ENCODE data around the gene SEMA3F.

Gene SEMA3F

GRCh38 chr3:50168791-50169190 is 13.7 kb downstream of the SEMA3F start:
- H3K79me2 ChIP-seq (ENCODE audit: low read length), result no peaks in the 10 kb centered on the region
- H2AFZ ChIP-seq (ENCODE audit: low read length), result no peak overlapping the region
- no peak overlapping the region for H3K9ac ChIP-seq (ENCODE audit: low read length)
- no peaks in the 10 kb centered on the region for H3F3A ChIP-seq (ENCODE audit: insufficient read depth, low read length)
- no peaks in the 10 kb centered on the region for H3K9me2 ChIP-seq (replicated peaks; ENCODE audit: insufficient read depth, low read length)
- no peak overlapping the region for H3K4me2 ChIP-seq (ENCODE audit: low read depth, low read length)
- TF ChIP-seq EZH2phosphoT487 (IDR thresholded peaks at IDR 0.05; ENCODE audit: low read length) (no peak), CTCF (IDR thresholded peaks at IDR 0.05; ENCODE audit: low read length) (no peak), EZH2 (optimal IDR thresholded peaks at IDR 0.05; ENCODE audit: low read depth, low read length) (no peak)
- H3K36me3 ChIP-seq (replicated peaks; ENCODE audit: insufficient read depth, low read length), result no peaks in the 10 kb centered on the region
- H3K27ac ChIP-seq (ENCODE audit: low read length), result no peak overlapping the region
- DNase-seq, result no peak
- no peaks in the 10 kb centered on the region for H3K4me1 ChIP-seq (ENCODE audit: low read length)
- no peaks in the 10 kb centered on the region for H4K20me1 ChIP-seq (ENCODE audit: insufficient read depth, low read length)
- no peaks in the 10 kb centered on the region for H3K9me3 ChIP-seq (replicated peaks; ENCODE audit: insufficient read depth, low read length)
- peaks cover 64% of the 10 kb centered on the region for H3K27me3 ChIP-seq (replicated peaks; ENCODE audit: insufficient read depth, low read length)
- H3K4me3 ChIP-seq (ENCODE audit: low read length), result no peak overlapping the region

GRCh38 chr3:50169232-50169832 is 14.2 kb downstream of the SEMA3F start:
- no peak overlapping the region for H3K27ac ChIP-seq (ENCODE audit: low read length)
- H3K9me3 ChIP-seq (replicated peaks; ENCODE audit: insufficient read depth, low read length), result no peaks in the 10 kb centered on the region
- no peaks in the 10 kb centered on the region for H3K4me1 ChIP-seq (ENCODE audit: low read length)
- no peak overlapping the region for H3K4me3 ChIP-seq (ENCODE audit: low read length)
- no peak overlapping the region for H3K9ac ChIP-seq (ENCODE audit: low read length)
- H3K4me2 ChIP-seq (ENCODE audit: low read depth, low read length), result no peak overlapping the region
- no peaks in the 10 kb centered on the region for H3K36me3 ChIP-seq (replicated peaks; ENCODE audit: insufficient read depth, low read length)
- TF ChIP-seq EZH2phosphoT487 (IDR thresholded peaks at IDR 0.05; ENCODE audit: low read length) (no peak), CTCF (IDR thresholded peaks at IDR 0.05; ENCODE audit: low read length) (no peak), EZH2 (optimal IDR thresholded peaks at IDR 0.05; ENCODE audit: low read depth, low read length) (no peak)
- H3F3A ChIP-seq (ENCODE audit: insufficient read depth, low read length), result no peaks in the 10 kb centered on the region
- no peak overlapping the region for H2AFZ ChIP-seq (ENCODE audit: low read length)
- no peaks in the 10 kb centered on the region for H3K79me2 ChIP-seq (ENCODE audit: low read length)
- H3K9me2 ChIP-seq (replicated peaks; ENCODE audit: insufficient read depth, low read length), result no peaks in the 10 kb centered on the region
- no peak for DNase-seq
- peaks cover 59% of the 10 kb centered on the region for H3K27me3 ChIP-seq (replicated peaks; ENCODE audit: insufficient read depth, low read length)
- H4K20me1 ChIP-seq (ENCODE audit: insufficient read depth, low read length), result no peaks in the 10 kb centered on the region

DNA sequence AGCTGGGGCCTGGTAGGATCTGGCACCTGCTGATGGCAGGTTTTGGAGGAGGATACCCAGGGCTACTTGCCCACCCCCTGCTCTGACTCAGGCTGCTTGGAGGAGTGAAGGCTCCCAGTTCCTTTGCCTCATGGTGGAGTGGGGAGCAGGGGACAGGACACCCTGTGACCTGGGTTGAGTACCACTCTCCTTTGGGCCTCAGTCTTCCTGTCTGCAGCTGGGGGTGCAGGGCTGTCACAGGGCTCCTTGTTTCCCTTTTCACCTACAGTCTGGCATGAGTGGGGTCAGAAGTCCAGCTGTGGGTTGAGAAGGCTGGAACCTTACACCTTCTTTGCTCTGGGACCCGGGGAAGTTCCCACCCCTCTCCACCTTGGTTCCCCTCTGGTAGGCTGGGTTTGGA is 14.7 kb downstream of the SEMA3F start:
- Histone ChIP-seq H3K9me2 (replicated peaks; ENCODE audit: insufficient read depth, low read length) (no peaks in the 10 kb centered on the region), H3K27ac (ENCODE audit: low read length) (no peak overlapping the region), H3F3A (ENCODE audit: insufficient read depth, low read length) (no peaks in the 10 kb centered on the region), H3K4me3 (ENCODE audit: low read length) (no peak overlapping the region), H3K36me3 (replicated peaks; ENCODE audit: insufficient read depth, low read length) (no peaks in the 10 kb centered on the region), H3K4me2 (ENCODE audit: low read depth, low read length) (no peak overlapping the region), H3K27me3 (replicated peaks; ENCODE audit: insufficient read depth, low read length) (peaks cover 53% of the 10 kb centered on the region), H4K20me1 (ENCODE audit: insufficient read depth, low read length) (no peaks in the 10 kb centered on the region), H3K9ac (ENCODE audit: low read length) (no peak overlapping the region), H3K79me2 (ENCODE audit: low read length) (no peaks in the 10 kb centered on the region), H2AFZ (ENCODE audit: low read length) (no peak overlapping the region), H3K4me1 (ENCODE audit: low read length) (no peaks in the 10 kb centered on the region), H3K9me3 (replicated peaks; ENCODE audit: insufficient read depth, low read length) (no peaks in the 10 kb centered on the region)
- no peak for DNase-seq
- no peak for TF ChIP-seq EZH2phosphoT487 (IDR thresholded peaks at IDR 0.05; ENCODE audit: low read length)
- TF ChIP-seq EZH2 (optimal IDR thresholded peaks at IDR 0.05; ENCODE audit: low read depth, low read length), result no peak
- no peak for TF ChIP-seq CTCF (IDR thresholded peaks at IDR 0.05; ENCODE audit: low read length)
